Uterus (tissue), 4 donors: ENCODE results near the gene GLMP. TPM values are rescaled to one million over a fixed set of nuclear protein-coding genes. Genes with fewer than 3 reads are reported as not detected.

Source experiments
- DNase-seq, 2 donors: peaks; one replicate each; pipeline ENCODE4 v3.0.0-alpha.2; 2019 to 2020
- H3K27ac ChIP-seq, 2 donors: fragments of 200-600 bp; sonication (generic); 1 replicate in 1 of 2; 2 replicates in 1 of 2; pipeline ENCODE4 v1.5.1; 2016 to 2018
- H3K27me3 ChIP-seq, 2 donors: fragments of 200-600 bp; sonication (generic); one replicate each; pipeline ENCODE4 v1.5.1; 2018 to 2019; ENCODE audit warnings: control low read depth in 1 of 2
- H3K36me3 ChIP-seq, 2 donors: fragments of 200-600 bp; sonication (generic); one replicate each; pipeline ENCODE4 v1.5.1; 2019; ENCODE audit warnings: control low read depth in 1 of 2
- H3K4me1 ChIP-seq, 2 donors: fragments of 200-600 bp; sonication (generic); one replicate each; pipeline ENCODE4 v1.5.1; 2018 to 2019; ENCODE audit warnings: control low read depth in 1 of 2
- H3K4me3 ChIP-seq, 2 donors: fragments of 200-600 bp; sonication (generic); 1 replicate in 1 of 2; 2 replicates in 1 of 2; pipeline ENCODE4 v1.5.1; 2018 to 2019; ENCODE audit warnings: mild to moderate bottlenecking in 1 of 2
- H3K9me3 ChIP-seq, 2 donors: fragments of 200-600 bp; sonication (generic); one replicate each; pipeline ENCODE4 v1.5.1; 2019; ENCODE audit warnings: control low read depth in 1 of 2
- CTCF ChIP-seq, 4 experiments: fragments of 200-600 bp in 2 of 4; fragments of 450-650 bp in 2 of 4; sonication (generic) in 2 of 4; IDR thresholded peaks; one replicate each; pipeline ENCODE4 v1.5.1; 2016 to 2019; ENCODE audit warnings: antibody characterized with exemption in 4 of 4, mild to moderate bottlenecking in 2 of 4, moderate library complexity in 1 of 4
- POLR2A ChIP-seq, 2 donors: fragments of 450-650 bp; IDR thresholded peaks; one replicate each; pipeline ENCODE4 v1.6.1; 2016; ENCODE audit warnings: antibody characterized with exemption in 2 of 2, mild to moderate bottlenecking in 1 of 2, moderate library complexity in 1 of 2
- intact Hi-C: fragments of 100-400 bp; cut with DNase I; formaldehyde crosslinking; loops from one replicate; pipeline ENCODE4 v1.15.1; 2023; ENCODE audit warnings: low total_unique reads
- total RNA-seq, 4 donors: library from RNA; depleted of rRNA in 3 of 4; stranded (reverse); fragments of >200 nt in 3 of 4; gene quantifications; one replicate each; pipeline versions ENCODE4 v1.1.0 to v1.2.4, GENCODE V29; 2014 to 2023
- donor health status: DM: yes; HTN: yes; CAD: no.

GLMP gene
- total RNA-seq, 4 donors from 2014 or later = 23.8 to 31.1 (median 27.7) TPM

GRCh38 chr1:156276532-156276931, 18.9 kb downstream of the GLMP start:
- H3K9me3 ChIP-seq = no peaks in the 10 kb centered on the region
- peaks cover 0 to 6% of the 10 kb centered on the region in 2 donors for H3K4me1 ChIP-seq
- H3K27me3 ChIP-seq = no peaks in the 10 kb centered on the region
- TF ChIP-seq POLR2A (IDR thresholded peaks at IDR 0.05) (no peak), CTCF (IDR thresholded peaks at IDR 0.05) (no peak)
- no peak for DNase-seq
- no peaks in the 10 kb centered on the region for H3K36me3 ChIP-seq
- no peak overlapping the region for H3K27ac ChIP-seq
- intact Hi-C loops = no loop called here
- H3K4me3 ChIP-seq = no peak overlapping the region

GRCh38 chr1:156270314-156270713, 25.2 kb downstream of the GLMP start:
- intact Hi-C loops = no loop called here
- no peak for DNase-seq
- no peaks in the 10 kb centered on the region for H3K36me3 ChIP-seq

GRCh38 chr1:156268336-156268735, 27.1 kb downstream of the GLMP start:
- H3K36me3 ChIP-seq = no peaks in the 10 kb centered on the region
- H3K27ac ChIP-seq = no peak overlapping the region
- no peak for DNase-seq
- H3K9me3 ChIP-seq = no peaks in the 10 kb centered on the region
- TF ChIP-seq CTCF (IDR thresholded peaks at IDR 0.05) (no peak), POLR2A (IDR thresholded peaks at IDR 0.05) (no peak)
- no peaks in the 10 kb centered on the region for H3K4me1 ChIP-seq
- H3K27me3 ChIP-seq = no peaks in the 10 kb centered on the region
- no peak overlapping the region for H3K4me3 ChIP-seq
- intact Hi-C loops = no loop called here

More at GRCh38 chr1:156270314-156270713, 25.2 kb downstream of the GLMP start:
- H3K4me1 ChIP-seq = no peaks in the 10 kb centered on the region
- no peaks in the 10 kb centered on the region for H3K9me3 ChIP-seq
- no peak overlapping the region for H3K4me3 ChIP-seq
- TF ChIP-seq CTCF (IDR thresholded peaks at IDR 0.05) (no peak), POLR2A (IDR thresholded peaks at IDR 0.05) (no peak)
- no peak overlapping the region for H3K27ac ChIP-seq
- H3K27me3 ChIP-seq = no peaks in the 10 kb centered on the region

- no peak overlapping the region for H3K4me3 ChIP-seq
- H3K36me3 ChIP-seq = no peaks in the 10 kb centered on the region
- DNase-seq = no peak
- no peaks in the 10 kb centered on the region for H3K4me1 ChIP-seq
- TF ChIP-seq POLR2A (IDR thresholded peaks at IDR 0.05) (no peak), CTCF (IDR thresholded peaks at IDR 0.05) (no peak)
- H3K27ac ChIP-seq = no peak overlapping the region
- no peaks in the 10 kb centered on the region for H3K9me3 ChIP-seq
- intact Hi-C loops = no loop called here
- no peaks in the 10 kb centered on the region for H3K27me3 ChIP-seq
Measured at GRCh38 chr1:156266051-156266450, 29.4 kb downstream of the GLMP start.

GRCh38 chr1:156263288-156263655, 32.2 kb downstream of the GLMP start:
- intact Hi-C loops = no loop called here
- TF ChIP-seq CTCF (IDR thresholded peaks at IDR 0.05) (no peak), POLR2A (IDR thresholded peaks at IDR 0.05) (no peak)
- Histone ChIP-seq H3K4me1 (no peaks in the 10 kb centered on the region), H3K9me3 (no peaks in the 10 kb centered on the region), H3K36me3 (no peaks in the 10 kb centered on the region), H3K27me3 (no peaks in the 10 kb centered on the region), H3K27ac (no peak overlapping the region), H3K4me3 (no peak overlapping the region)
- no peak for DNase-seq
